D721Med (cell line): ENCODE results near the gene OR2T5.
"Not testable (repeated sequence)": the region's sequence is repeated elsewhere in the genome, so short reads cannot be mapped to it uniquely, and the experiment has no call there.

Source experiments
- DNase-seq: peaks from one replicate; pipeline ENCODE4 v3.0.0; 2011; ENCODE audit warnings: low spot score; ENCODE audit not compliant: insufficient read length
- FAIRE-seq: peaks from 2 replicates; lab custom pipeline; 2011; peaks lifted over from hg19 to GRCh38; lab: Jason Lieb, UNC
- TF ChIP-seq, protein P1 (sequence below): IDR thresholded peaks from 2 replicates; pipeline ENCODE4 v1.5.1; 2012; ENCODE audit warnings: mild to moderate bottlenecking, control low read depth; ENCODE audit not compliant: insufficient read depth; ENCODE audit errors: missing control alignments

The OR2T5 gene

DNA sequence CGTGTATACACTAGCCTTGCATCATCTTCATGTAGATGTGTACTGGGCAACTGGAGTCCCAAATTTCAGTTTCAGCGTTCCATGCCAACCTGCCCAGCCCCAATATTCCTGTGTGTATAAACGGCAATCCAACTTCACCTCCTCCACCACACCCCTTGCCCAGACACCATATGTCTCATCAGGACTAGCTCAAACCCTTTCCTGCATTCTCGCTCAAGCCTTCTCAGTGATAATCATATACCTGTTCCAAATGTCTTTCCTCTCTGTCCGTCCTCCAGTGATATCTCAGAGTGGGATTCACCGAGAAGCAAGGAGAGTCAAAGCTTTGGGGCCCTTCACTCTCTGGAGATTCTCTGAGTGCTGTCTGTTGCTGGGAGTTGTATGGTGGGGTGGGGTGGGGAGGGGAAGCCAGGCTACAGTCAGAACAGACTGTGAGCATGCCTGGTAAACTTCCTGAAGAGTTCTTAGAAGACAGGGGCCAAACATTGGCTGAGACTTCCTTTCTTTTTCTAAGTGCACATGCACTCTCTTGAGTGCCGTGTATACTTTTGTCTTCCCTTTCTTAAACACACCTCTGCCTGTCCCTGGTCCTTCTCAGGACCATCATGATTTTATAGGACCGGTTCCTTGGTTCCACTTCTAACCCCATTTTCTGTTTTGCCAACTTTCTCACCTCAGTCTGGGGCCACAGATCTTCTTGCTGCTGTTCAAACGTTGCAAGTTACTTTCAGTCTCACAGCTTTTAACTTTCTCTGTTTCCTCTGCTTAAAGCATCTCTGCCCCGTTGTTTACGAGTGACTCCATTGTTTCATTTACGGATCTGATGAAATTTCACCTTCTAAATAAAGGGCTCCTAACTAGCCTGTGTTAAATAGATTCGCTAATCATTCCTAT is 6.5 kb upstream of the OR2T5 start:
- DNase-seq, FAIRE-seq: not testable (repeated sequence)

DNA sequence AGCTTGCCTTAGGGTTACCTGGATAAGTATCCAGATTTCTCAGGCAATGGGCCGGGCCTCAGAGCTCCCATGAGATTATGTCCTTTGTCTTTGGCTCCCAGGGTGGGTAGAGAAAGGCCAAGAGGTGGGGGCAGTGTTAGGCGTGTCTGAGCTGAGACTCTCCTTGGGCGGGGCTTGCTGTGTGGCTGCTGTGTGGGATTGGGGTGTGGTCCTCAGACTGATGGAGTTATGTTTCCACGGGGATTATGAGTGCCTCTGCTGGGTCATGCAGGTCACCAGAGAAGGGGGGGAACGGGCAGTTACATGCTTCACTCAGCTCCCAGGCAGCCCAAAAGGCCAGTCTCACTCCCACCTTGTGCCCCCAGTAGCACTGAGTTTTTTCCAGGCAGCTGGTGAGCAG is 8.3 kb downstream of the OR2T5 start:
- FAIRE-seq = not testable (repeated sequence)

DNA sequence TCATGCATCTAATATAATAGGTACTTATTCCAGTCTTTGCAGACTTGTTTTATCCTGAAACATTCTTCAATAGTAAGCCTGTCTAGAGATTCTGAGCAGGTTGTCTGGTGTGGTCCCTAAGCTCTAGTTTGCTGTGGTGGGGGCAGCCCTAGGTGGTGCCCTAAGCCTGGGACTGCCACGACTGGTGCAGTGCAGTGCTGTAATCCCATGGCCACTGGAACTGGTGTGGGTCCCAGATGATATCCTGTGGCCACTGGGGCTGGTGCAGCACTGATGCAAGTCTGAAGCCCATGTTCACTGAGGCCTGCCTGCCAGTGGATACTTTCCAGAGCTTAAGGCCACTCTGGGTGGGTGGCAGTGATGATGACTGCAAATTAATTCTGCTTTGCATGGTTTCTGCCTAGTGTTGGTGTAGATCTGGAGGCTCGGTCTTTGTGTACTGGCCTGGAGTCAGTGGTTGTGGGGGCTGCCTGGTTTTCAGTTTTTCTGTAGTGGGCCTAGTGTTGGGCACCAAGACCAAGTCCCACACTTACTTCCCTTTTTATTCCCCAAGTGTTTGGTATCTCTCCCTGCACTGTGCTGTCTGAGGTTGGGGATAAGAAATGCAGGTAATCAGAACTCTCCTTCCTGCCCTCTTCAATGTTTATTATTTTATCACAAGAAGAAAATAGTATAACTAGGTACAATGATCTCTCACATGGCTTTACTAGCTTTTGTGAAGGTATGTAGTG is 12.1 kb downstream of the OR2T5 start:
- DNase-seq, FAIRE-seq: not testable (repeated sequence)

More for the DNA sequence above, 8.3 kb downstream of the OR2T5 start:
- DNase-seq = not testable (repeated sequence)

DNA sequence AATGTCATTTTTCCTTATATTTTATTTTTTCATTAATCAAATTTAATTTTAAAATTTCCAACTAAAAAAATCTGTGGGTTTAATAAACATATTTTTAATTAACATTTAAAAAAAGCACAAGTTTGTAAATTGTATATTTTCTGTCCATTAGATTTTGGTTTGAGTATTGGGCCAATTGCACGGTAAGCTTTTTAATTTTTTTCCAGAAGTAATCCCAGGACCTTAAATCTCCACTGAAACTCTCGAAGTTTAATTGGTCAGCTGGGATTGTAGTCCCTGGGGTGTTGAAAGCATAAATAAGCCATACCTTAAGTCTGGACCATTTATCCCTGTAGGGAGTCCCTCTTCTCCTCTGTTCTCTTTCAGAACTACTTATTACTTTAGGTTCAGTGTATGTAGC is 19.4 kb downstream of the OR2T5 start, which contains the start of gene OR2G6:
OR2G6 (plus strand) TSS at position 301 of the 400 bp plus-strand sequence. CDS start 13,574 bp downstream, outside the sequence.
- peak; percentile 85 for FAIRE-seq
- DNase-seq = not testable (repeated sequence)

DNA sequence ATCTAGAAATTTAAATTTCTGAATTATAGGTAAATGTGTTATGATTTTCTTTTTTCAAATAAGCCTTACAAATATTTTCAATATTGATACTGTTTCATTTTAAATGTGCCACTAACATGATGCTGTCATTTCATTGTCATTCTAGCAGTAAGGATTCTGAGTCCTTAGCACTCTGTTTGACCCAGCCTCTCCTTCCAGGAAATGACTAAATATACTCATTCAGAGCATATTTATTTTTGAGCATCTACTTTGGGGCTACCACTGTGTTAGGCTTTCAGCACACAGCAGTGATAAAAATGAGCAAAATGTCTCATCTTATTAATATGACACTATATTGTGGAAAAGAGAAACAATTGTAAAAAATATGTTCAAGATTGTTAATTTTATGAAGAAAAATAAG is 21.8 kb downstream of the OR2T5 start:
- FAIRE-seq = peak; percentile 84

DNA sequence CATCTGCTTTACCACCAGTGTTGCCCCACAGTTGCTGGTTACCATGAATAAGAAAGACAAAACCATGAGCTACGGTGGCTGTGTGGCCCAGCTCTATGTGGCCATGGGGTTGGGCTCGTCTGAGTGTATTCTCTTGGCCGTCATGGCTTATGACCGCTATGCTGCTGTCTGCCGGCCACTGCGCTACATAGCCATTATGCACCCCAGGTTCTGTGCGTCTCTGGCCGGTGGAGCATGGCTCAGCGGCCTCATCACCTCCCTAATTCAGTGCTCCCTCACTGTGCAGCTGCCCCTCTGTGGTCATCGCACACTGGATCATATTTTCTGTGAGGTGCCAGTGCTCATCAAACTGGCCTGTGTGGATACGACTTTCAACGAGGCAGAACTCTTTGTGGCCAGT is 33.5 kb downstream of the OR2T5 start:
- DNase-seq (no peak), FAIRE-seq (no peak)
- TF ChIP-seq, protein P1, sequence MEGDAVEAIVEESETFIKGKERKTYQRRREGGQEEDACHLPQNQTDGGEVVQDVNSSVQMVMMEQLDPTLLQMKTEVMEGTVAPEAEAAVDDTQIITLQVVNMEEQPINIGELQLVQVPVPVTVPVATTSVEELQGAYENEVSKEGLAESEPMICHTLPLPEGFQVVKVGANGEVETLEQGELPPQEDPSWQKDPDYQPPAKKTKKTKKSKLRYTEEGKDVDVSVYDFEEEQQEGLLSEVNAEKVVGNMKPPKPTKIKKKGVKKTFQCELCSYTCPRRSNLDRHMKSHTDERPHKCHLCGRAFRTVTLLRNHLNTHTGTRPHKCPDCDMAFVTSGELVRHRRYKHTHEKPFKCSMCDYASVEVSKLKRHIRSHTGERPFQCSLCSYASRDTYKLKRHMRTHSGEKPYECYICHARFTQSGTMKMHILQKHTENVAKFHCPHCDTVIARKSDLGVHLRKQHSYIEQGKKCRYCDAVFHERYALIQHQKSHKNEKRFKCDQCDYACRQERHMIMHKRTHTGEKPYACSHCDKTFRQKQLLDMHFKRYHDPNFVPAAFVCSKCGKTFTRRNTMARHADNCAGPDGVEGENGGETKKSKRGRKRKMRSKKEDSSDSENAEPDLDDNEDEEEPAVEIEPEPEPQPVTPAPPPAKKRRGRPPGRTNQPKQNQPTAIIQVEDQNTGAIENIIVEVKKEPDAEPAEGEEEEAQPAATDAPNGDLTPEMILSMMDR = no peak

More for the DNA sequence above, 21.8 kb downstream of the OR2T5 start:
- not testable (repeated sequence) for DNase-seq

DNA sequence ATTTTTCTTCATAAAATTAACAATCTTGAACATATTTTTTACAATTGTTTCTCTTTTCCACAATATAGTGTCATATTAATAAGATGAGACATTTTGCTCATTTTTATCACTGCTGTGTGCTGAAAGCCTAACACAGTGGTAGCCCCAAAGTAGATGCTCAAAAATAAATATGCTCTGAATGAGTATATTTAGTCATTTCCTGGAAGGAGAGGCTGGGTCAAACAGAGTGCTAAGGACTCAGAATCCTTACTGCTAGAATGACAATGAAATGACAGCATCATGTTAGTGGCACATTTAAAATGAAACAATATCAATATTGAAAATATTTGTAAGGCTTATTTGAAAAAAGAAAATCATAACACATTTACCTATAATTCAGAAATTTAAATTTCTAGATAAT is 49.1 kb downstream of the OR2T5 start:
- peak; percentile 44 for FAIRE-seq
- not testable (repeated sequence) for DNase-seq
